ENCODE measurements around the gene TNFAIP8L3. TPM values are rescaled to one million over a fixed set of nuclear protein-coding genes. Genes with fewer than 3 reads are reported as not detected.

TNFAIP8L3 gene
- total and polyA plus RNA-seq, 2 of the 4 experiments (the other 2 are of a cell fraction), result 0.29 to 0.90 TPM

- Histone ChIP-seq H3K27me3 (ENCODE audit: control insufficient read depth, insufficient read depth, low read length) (no peaks in the 10 kb centered on the region), H2AK5ac (ENCODE audit: low read depth, low read length) (no peak overlapping the region), H3K56ac (ENCODE audit: extremely low read depth, insufficient read depth, low read length) (no peak overlapping the region), H4K8ac (ENCODE audit: low read depth in 2 of 2, low read length in 2 of 2) (no peak overlapping the region), H4K5ac (ENCODE audit: low read depth, low read length) (no peak overlapping the region), H3K36me3 (ENCODE audit: control insufficient read depth, insufficient read depth, low read length) (peaks cover 3% of the 10 kb centered on the region; the same call in 1 of the 2 replicates), H2BK15ac (ENCODE audit: low read depth, low read length) (no peak overlapping the region), H4K91ac (ENCODE audit: insufficient read depth, low read depth, low read length) (no peak overlapping the region), H3K18ac (ENCODE audit: low read depth, low read length) (no peak overlapping the region), H3K4me3 (ENCODE audit: insufficient read depth, low read depth, low read length) (no peak overlapping the region), H3K9me1 (ENCODE audit: insufficient read depth, low read length) (no peaks in the 10 kb centered on the region), H3K9me3 (ENCODE audit: control insufficient read depth, insufficient read depth, low read length) (no peaks in the 10 kb centered on the region), H3K9ac (ENCODE audit: low read depth, low read length) (no peak overlapping the region), H3K4ac (ENCODE audit: low read depth, low read length) (no peak overlapping the region), H3K27ac (ENCODE audit: insufficient read depth, low read length) (no peak overlapping the region), H3K4me2 (ENCODE audit: low read depth, low read length) (no peak overlapping the region), H2BK5ac (ENCODE audit: low read depth, low read length, poor library complexity, severe bottlenecking) (no peak overlapping the region), H4K20me1 (ENCODE audit: insufficient read depth, low read length) (no peaks in the 10 kb centered on the region), H2AFZ (replicated peaks; ENCODE audit: low read length, poor library complexity) (no peak overlapping the region), H3K23ac (ENCODE audit: low read depth, low read length) (no peak overlapping the region), H2BK120ac (ENCODE audit: low read depth, low read length) (no peak overlapping the region), H3K4me1 (ENCODE audit: control insufficient read depth, insufficient read depth, low read length) (no peaks in the 10 kb centered on the region), H2BK20ac (ENCODE audit: low read depth, low read length) (no peak overlapping the region), H2AK9ac (replicated peaks; ENCODE audit: low read depth, low read length, poor library complexity) (no peak overlapping the region), H3K14ac (replicated peaks; ENCODE audit: low read depth, low read length) (no peak overlapping the region), H3K79me1 (ENCODE audit: low read depth in 1 of 2, low read length in 2 of 2) (no peaks in the 10 kb centered on the region)
- no peak for DNase-seq
- no CpG with 5 or more reads among the region's 1 CpG for WGBS, 2 experiments (ENCODE audit: extremely low coverage in 2 of 2, insufficient read length in 1 of 2)
- ATAC-seq (ENCODE audit: low read depth), result no peak
- BruUV-seq (replicated peaks), result no TSS peak
- TF ChIP-seq NFE2L2 (IDR thresholded peaks at IDR 0.05; ENCODE audit: low read depth, low read length) (no peak), MAZ (IDR thresholded peaks at IDR 0.05; ENCODE audit: borderline replicate concordance, low read depth, low read length) (no peak), CHD1 (IDR thresholded peaks at IDR 0.05; ENCODE audit: low read depth, low read length) (no peak), RCOR1 (IDR thresholded peaks at IDR 0.05; ENCODE audit: insufficient replicate concordance, low read length) (no peak), FOS (IDR thresholded peaks at IDR 0.05; ENCODE audit: low read depth, low read length) (no peak), SMC3 (IDR thresholded peaks at IDR 0.05; ENCODE audit: low read depth, low read length) (no peak), MAFK (IDR thresholded peaks at IDR 0.05; ENCODE audit: low read depth, low read length) (no peak), RAD21 (IDR thresholded peaks at IDR 0.05; ENCODE audit: low read length) (no peak), CTCF (conservative IDR thresholded peaks at IDR 0.05; ENCODE audit: low read depth, low read length) (no peak), ELK1 (IDR thresholded peaks at IDR 0.05; ENCODE audit: borderline replicate concordance, low read depth, low read length) (no peak), POLR2A (IDR thresholded peaks at IDR 0.05; ENCODE audit: low read depth, low read length) (no peak), MXI1 (IDR thresholded peaks at IDR 0.05; ENCODE audit: borderline replicate concordance, low read depth, low read length) (no peak)
- in situ Hi-C loops (cut with MboI; ENCODE audit: low sequenced_read_pairs) (no loop called here), intact Hi-C loops (cut with micrococcal nuclease) (no loop called here), dilution Hi-C loops (cut with HindIII; ENCODE audit: low sequenced_read_pairs, unreplicated experiment) (no loop called here)
- POLR2A ChIA-PET (ENCODE audit: unreplicated experiment), result no interaction called here
- CTCF ChIA-PET, result interaction anchor here (0.5 kb wide), 1 partner anchor 83 kb away, joined by 3 read pairs; no protein-coding TSS in a partner anchor
These were observed 83.5 kb downstream of the TNFAIP8L3 start for GRCh38 chr15:51011212-51011611.
